ENCODE results near the gene SPDL1. TPM values are rescaled to one million over a fixed set of nuclear protein-coding genes. Genes with fewer than 3 reads are reported as not detected.

Gene SPDL1
- total RNA-seq, 3 donors from 2014 or later = 8.3 to 9.8 (median 8.8) TPM

DNA sequence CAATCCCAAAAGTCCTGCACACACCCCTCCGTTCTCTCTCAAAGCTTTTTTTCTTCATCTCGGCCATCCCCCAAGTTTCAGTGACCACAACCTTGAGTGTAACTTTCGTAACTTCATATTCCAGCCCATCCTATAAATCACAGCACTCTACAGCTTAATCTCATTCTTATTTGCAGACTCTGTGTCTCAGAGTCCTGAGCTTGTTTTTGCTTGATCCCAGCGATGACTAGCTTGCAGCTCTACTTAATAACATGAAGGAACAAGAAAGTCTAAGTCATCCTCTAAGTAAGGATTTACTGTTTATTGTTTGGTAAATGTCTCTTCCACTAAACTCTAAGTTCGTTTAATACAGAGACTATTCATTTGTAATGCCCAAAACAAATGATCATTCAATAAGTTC lies 2.6 kb upstream of the SPDL1 start:
- no peaks in the 10 kb centered on the region for H3K36me3 ChIP-seq

DNA sequence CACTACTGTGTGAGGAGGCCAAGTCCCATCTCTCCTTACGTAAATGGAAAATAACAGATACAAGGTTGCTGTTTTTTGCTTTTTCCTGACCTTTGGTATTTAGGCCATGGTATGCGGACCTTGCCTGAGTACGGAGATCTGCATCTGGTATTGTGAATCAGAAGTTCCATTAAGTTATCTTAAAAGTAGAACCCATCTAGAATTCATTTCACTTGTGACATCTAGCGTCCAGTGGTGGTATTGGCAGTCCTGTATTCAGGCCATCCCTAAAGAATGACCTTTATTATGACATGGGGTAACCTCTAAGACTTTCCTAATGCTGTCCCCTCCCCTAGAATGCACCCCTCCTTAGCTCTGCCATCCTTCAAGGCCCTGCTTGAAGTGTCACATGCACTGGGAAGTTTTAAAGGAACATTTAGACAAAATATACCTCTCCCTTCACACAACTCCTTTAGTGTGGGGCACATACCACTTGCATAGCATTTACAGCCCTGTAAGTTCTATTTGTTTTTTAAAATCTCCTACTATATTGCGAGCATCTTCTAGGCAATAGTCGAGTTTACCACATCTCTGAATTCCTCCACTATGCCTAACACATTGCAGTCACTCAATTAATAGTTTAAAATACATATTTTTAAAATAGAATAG lies 1.9 kb upstream of the SPDL1 start:
- Histone ChIP-seq H3K36me3 (no peaks in the 10 kb centered on the region), H3K27me3 (no peaks in the 10 kb centered on the region), H3K4me1 (no peaks in the 10 kb centered on the region), H3K4me3 (no peak overlapping the region), H3K9me3 (no peaks in the 10 kb centered on the region), H3K27ac (no peak overlapping the region)
- intact Hi-C loops (cut with DNase I; ENCODE audit: low total_unique reads) = no loop called here
- TF ChIP-seq, protein P1, sequence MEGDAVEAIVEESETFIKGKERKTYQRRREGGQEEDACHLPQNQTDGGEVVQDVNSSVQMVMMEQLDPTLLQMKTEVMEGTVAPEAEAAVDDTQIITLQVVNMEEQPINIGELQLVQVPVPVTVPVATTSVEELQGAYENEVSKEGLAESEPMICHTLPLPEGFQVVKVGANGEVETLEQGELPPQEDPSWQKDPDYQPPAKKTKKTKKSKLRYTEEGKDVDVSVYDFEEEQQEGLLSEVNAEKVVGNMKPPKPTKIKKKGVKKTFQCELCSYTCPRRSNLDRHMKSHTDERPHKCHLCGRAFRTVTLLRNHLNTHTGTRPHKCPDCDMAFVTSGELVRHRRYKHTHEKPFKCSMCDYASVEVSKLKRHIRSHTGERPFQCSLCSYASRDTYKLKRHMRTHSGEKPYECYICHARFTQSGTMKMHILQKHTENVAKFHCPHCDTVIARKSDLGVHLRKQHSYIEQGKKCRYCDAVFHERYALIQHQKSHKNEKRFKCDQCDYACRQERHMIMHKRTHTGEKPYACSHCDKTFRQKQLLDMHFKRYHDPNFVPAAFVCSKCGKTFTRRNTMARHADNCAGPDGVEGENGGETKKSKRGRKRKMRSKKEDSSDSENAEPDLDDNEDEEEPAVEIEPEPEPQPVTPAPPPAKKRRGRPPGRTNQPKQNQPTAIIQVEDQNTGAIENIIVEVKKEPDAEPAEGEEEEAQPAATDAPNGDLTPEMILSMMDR (IDR thresholded peaks at IDR 0.05) = peak; percentile 68 to 76 (median 68)
- TF ChIP-seq POLR2A (IDR thresholded peaks at IDR 0.05) = no peak
- DNase-seq (ENCODE audit: low spot score in 2 of 2) = no peak

More for the DNA sequence above, 2.6 kb upstream of the SPDL1 start:
- H3K4me3 ChIP-seq = no peak overlapping the region
- no peaks in the 10 kb centered on the region for H3K4me1 ChIP-seq
- intact Hi-C loops (cut with DNase I; ENCODE audit: low total_unique reads) = no loop called here
- H3K27ac ChIP-seq = no peak overlapping the region
- TF ChIP-seq POLR2AphosphoS5 (IDR thresholded peaks at IDR 0.05) = no peak
- no peak for TF ChIP-seq POLR2A (IDR thresholded peaks at IDR 0.05)
- TF ChIP-seq, protein P1 (IDR thresholded peaks at IDR 0.05) = no peak
- H3K27me3 ChIP-seq = no peaks in the 10 kb centered on the region
- no peak for DNase-seq (ENCODE audit: low spot score in 2 of 2)
- no peaks in the 10 kb centered on the region for H3K9me3 ChIP-seq

DNA sequence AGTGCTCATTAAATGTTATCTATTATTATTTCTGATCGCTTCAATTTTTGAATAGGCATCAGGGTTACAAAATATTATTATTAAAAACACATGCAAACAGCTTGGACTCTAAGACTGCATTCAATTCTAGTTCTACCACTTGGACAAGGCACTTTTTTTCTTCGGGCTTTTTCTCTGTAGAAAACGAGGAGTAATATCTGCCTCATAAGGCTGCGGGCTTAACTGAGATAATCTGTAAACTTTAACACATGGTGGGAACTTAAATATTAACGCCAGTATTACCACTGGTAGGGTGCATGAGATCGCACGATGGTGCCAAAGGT lies 511 bp upstream of the SPDL1 start:
- Histone ChIP-seq H3K4me1 (no peaks in the 10 kb centered on the region), H3K9me3 (no peaks in the 10 kb centered on the region), H3K36me3 (no peaks in the 10 kb centered on the region), H3K27ac (peak overlapping the region in 1 of 2 donors; percentile 29), H3K27me3 (no peaks in the 10 kb centered on the region), H3K4me3 (peak overlapping the region; percentile 61 to 89 (median 78))
- TF ChIP-seq POLR2AphosphoS5 (IDR thresholded peaks at IDR 0.05) (no peak), POLR2A (IDR thresholded peaks at IDR 0.05) (no peak)
- TF ChIP-seq, protein P1 (IDR thresholded peaks at IDR 0.05) = no peak
- no peak for DNase-seq (ENCODE audit: low spot score in 2 of 2)
- intact Hi-C loops (cut with DNase I; ENCODE audit: low total_unique reads) = no loop called here

- intact Hi-C loops (cut with DNase I; ENCODE audit: low total_unique reads) = no loop called here
- TF ChIP-seq POLR2A (IDR thresholded peaks at IDR 0.05) (no peak), POLR2AphosphoS5 (IDR thresholded peaks at IDR 0.05) (no peak)
- TF ChIP-seq, protein P1 (IDR thresholded peaks at IDR 0.05) = no peak
- Histone ChIP-seq H3K4me3 (peak overlapping the region in 1 of 3 donors; percentile 89), H3K27me3 (no peaks in the 10 kb centered on the region), H3K9me3 (no peaks in the 10 kb centered on the region), H3K36me3 (no peaks in the 10 kb centered on the region), H3K4me1 (no peaks in the 10 kb centered on the region), H3K27ac (no peak overlapping the region)
- DNase-seq (ENCODE audit: low spot score in 2 of 2) = no peak
Measured at GRCh38 chr5:169584998-169585451, 1.5 kb downstream of the SPDL1 start.

GRCh38 chr5:169590602-169591001 lies 7.0 kb downstream of the SPDL1 start:
- no peak for DNase-seq (ENCODE audit: low spot score in 2 of 2)
- Histone ChIP-seq H3K9me3 (no peaks in the 10 kb centered on the region), H3K36me3 (peaks cover 4% of the 10 kb centered on the region), H3K4me3 (no peak overlapping the region), H3K27ac (no peak overlapping the region), H3K27me3 (no peaks in the 10 kb centered on the region), H3K4me1 (no peaks in the 10 kb centered on the region)
- intact Hi-C loops (cut with DNase I; ENCODE audit: low total_unique reads) = no loop called here
- TF ChIP-seq POLR2AphosphoS5 (IDR thresholded peaks at IDR 0.05) = no peak
- TF ChIP-seq, protein P1 (IDR thresholded peaks at IDR 0.05) = no peak
- no peak for TF ChIP-seq POLR2A (IDR thresholded peaks at IDR 0.05)

All from breast epithelium (tissue), 4 donors.